Lower leg skin (tissue), 3 donors: ENCODE results near the gene RHOA.

Source experiments
- POLR2A ChIP-seq, 2 donors: fragments of 450-650 bp; IDR thresholded peaks; one replicate each; pipeline ENCODE4 v1.6.1; 2016 to 2017; ENCODE audit warnings: antibody characterized with exemption in 2 of 2, mild to moderate bottlenecking in 1 of 2, moderate library complexity in 1 of 2
- TF ChIP-seq, protein P1 (sequence below), 3 donors: fragments of 450-650 bp; IDR thresholded peaks; one replicate each; pipeline ENCODE4 v1.5.1; 2016; ENCODE audit warnings: antibody characterized with exemption in 3 of 3, mild to moderate bottlenecking in 3 of 3, moderate library complexity in 2 of 3

DNA sequence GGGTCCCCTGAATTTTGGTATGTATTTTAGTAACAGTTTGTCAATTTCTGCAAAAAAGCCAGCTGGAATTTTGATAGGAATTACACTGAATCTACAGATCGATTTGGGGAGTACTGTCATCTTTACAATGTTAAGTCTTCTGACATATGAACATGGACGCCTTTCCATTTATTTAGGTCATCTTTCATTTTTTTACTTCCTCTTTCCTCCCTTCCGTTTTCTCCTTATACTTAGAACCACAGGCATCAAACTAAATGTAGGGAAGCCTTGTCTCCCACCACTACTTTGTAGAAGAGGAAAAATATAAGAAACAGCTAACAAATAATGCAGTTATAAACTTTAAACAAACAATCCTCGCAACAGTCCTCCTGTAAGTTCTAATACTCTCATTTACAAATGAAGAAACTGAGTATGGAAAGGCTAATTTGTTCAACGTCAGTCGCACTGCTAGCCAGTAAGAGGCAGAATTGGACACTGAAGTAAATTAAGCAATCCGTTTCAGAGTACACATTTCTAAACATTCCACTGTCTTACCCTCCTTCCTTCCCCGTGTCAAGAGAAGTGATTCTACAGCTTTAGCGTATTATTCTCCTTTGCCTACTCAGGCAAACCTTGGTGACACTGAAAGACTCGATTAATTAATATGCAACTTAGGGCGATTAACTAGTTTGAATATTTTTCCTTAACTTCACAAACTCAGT is 25.6 kb downstream of the RHOA start:
- TF ChIP-seq, protein P1, sequence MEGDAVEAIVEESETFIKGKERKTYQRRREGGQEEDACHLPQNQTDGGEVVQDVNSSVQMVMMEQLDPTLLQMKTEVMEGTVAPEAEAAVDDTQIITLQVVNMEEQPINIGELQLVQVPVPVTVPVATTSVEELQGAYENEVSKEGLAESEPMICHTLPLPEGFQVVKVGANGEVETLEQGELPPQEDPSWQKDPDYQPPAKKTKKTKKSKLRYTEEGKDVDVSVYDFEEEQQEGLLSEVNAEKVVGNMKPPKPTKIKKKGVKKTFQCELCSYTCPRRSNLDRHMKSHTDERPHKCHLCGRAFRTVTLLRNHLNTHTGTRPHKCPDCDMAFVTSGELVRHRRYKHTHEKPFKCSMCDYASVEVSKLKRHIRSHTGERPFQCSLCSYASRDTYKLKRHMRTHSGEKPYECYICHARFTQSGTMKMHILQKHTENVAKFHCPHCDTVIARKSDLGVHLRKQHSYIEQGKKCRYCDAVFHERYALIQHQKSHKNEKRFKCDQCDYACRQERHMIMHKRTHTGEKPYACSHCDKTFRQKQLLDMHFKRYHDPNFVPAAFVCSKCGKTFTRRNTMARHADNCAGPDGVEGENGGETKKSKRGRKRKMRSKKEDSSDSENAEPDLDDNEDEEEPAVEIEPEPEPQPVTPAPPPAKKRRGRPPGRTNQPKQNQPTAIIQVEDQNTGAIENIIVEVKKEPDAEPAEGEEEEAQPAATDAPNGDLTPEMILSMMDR (IDR thresholded peaks at IDR 0.05), result no peak
- TF ChIP-seq POLR2A (IDR thresholded peaks at IDR 0.05), result no peak
